Measurements from ENCODE around the gene FRYL.
"Not testable (repeated sequence)": the region's sequence is repeated elsewhere in the genome, so short reads cannot be mapped to it uniquely, and the experiment has no call there.

FRYL gene

DNA sequence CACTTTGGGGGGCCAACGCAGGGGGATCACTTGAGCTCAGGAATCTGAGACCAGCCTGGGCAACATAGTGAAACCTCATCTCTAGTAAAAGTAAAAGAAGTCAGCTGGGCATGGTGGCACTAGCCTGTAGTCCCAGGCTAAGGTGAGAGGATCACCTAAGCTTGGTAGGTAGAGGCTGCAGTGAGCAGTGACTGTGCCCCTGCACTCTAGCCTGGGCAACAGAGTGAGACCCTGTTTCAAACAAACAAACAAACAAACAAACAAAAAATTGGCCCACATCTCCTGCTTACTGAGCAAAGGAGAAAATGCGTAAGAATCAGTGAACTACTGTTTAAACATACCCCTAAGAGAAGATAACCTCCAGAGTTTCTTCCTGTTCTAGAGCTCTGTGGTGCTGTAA lies 85.3 kb downstream of the FRYL start:
- DNase-seq = no peak

DNA sequence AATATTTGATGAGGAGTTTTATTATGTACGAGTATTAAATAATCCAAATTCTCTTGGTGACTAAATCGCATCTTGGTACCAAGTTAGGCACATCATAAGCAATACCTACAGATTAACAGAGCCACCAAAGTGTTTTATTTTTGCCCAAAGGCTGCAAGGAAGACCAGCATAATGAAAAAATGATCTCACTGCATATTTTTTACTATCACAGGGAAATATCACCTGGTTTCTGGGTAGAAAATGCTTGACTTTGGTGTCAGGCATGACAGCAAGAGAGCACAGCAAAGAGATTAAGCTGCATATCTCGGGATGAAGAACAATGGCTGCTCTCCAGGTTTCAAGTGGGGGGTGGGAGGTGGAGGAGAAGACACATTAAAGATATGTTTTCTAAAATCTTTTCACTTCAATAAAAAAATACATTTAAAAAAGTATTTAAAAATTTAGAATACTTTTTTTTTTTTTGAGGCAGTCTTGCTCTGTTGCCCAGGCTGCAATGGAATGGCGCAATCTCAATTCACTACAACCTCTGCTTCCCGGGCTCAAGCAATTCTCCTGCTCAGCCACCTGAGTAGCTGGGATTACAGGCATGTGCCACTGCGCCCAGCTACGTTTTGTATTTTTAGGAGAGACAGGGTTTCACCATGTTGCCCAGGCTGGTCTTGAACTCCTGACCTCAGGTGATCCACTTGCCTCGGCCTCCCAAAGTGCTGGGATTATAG lies 86.1 kb downstream of the FRYL start:
- no peak for DNase-seq

DNA sequence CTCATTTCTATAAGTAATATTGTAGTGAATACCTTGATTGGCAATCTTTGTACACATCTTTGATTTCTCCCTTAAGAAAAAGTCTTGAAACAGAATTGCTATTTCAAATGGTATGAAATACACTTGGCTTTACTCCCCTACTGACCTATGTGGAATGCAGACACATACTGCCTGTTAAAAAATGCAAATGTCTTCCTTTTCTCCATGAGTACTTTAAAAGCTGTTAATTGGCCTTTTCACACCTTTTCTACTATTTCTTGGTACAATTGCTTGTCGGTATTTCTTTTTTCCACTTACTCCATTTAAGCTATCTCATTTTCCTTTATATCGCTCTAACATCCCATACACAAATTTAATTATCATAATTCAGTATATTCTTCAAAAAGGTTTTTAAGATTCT lies 87.2 kb downstream of the FRYL start:
- DNase-seq = no peak

DNA sequence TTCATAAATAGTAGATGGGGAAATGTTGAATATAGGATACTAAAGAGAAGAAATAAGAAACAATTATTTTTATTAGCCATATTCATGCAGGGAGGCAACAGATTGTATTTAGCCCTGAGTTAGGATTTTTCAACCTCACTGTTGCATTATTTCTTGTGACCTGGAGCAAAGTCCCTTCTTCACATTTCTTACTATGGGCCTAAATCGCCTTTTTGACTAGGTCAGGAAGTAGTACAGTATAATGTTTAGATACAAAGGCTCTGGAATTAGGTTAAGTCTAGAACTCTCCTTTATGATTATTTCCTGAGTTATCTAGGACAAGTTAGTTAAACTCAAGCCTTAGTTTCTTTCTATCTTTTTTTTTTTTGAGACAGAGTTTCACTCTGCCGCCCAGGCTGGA lies 88.0 kb downstream of the FRYL start:
- DNase-seq = no peak

- no peak for DNase-seq
Measured at GRCh38 chr4:48688953-48689352, 91.1 kb downstream of the FRYL start.

DNA sequence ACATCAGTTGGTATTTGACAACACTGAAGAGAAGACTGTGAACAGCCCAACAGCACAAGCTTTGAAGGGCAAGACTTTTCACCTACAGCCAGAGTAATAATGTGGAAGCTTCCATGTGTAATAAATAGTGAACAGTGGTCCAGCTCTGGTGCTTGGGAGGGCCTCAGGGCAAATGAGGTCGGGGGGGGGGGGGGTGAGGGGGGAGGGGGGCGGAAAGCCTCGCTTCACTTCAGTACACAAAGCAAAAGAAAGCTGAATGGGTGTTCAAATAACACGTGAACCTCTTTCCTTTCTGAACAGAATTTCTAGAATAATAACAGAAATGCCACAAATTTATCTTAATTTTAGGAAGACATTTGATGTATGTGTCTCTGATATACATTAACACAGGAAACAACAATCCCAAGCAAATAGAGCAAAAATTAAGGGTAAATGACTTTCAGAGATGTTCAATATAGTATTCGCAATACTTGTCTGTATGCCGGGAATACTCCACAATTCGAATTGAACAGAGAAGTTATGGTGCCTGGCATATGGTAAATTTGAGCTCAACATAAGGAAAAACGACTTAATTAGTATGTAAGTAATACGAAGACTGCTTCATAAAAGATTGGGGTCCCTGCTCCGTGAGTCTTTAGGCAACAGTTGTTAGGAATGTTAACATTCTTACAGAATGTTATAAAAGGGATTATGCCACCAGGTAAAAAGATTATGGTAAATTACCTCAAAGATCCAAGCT lies 92.6 kb downstream of the FRYL start:
- no peak for DNase-seq

DNA sequence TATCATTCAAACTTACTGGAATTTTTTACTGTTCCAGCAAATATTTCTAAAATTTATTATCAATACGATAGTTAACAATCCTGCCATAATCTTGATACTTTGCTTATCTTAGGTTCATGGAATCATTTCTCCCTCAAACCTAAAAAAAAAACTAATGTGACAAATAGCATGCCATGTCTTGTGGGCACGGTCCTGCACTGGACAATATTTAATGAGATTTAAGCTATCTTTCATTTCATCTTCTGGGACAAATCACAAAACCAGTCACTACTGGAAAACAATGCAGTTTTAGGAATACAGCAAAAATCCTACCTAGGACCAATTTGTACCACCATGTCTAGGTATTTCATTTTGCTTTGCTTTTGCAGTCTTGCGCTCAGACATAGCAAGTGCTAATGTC lies 93.7 kb downstream of the FRYL start:
- DNase-seq = no peak

DNA sequence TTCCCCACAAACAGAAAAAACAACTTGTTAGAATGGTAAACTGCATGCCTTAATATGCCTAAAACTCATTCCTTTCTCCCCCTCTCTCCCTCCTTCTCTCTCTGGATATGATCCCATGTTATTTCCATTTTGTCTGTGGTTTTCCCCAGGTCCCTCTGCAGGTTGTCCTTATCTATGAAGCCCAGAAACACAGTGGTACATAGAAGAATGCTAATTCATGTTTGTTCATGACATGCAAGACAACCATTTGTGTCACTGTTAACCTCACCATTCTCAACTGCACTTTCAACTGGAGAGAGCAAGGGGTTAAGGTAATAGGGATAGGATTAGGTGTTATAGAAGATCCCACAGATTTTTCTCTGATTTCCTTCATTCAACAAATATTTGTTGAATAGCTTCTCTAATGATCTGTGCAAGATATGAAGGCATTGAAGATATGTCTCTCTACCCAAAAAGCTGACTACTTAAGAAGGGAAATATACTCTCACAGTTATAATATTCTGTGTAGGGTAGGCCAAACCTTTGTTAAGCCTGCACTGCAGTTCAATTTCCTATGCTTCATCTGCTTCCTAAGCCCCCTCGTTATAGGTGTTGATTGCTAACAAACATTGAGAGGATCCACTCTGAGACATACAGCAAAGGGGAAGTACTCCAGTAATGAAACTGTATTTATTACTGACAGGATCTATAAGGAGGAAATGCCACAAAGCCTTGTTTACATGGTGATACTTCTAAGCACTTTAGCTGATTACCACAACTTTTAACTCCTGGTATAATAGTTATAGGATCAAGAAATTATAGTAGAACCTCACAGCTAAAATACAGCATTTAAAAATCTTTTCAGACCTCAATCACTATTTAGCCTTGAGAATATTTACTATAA lies 96.1 kb downstream of the FRYL start:
- DNase-seq = no peak

GRCh38 chr4:48682870-48683269 lies 97.2 kb downstream of the FRYL start:
- not testable (repeated sequence) for DNase-seq

GRCh38 chr4:48681856-48682255 lies 98.2 kb downstream of the FRYL start:
- no peak for DNase-seq

GRCh38 chr4:48680848-48681568 lies 99.1 kb downstream of the FRYL start:
- no peak for DNase-seq

- no peak for DNase-seq
Measured at GRCh38 chr4:48673537-48673936, 106.5 kb downstream of the FRYL start.

GRCh38 chr4:48670587-48670986 lies 109.5 kb downstream of the FRYL start:
- no peak for DNase-seq

- no peak for DNase-seq
Measured at GRCh38 chr4:48669086-48669485, 111.0 kb downstream of the FRYL start.

GRCh38 chr4:48668254-48669017 lies 111.6 kb downstream of the FRYL start:
- DNase-seq = no peak

DNA sequence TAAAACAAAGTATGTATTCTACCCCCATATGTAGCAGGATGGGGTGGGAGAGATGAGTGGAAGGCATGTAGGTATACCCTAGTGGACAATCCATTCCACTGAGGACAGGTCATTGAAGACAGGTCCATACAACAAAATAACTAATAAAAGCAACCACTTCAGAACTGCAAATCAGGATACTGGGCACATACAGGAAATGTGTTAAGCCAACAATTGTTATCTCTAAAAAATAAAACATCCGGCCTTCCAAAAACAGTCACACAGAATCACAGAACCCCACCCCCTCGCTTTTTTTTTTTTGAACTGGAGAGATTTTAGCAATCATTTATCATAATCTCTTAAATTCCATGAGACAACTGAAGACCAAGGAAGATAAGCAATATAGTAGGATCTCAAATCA lies 112.9 kb downstream of the FRYL start:
- no peak for DNase-seq

- DNase-seq = peak; percentile 31
Measured at GRCh38 chr4:48665555-48666186, 114.4 kb downstream of the FRYL start.

- no peak for DNase-seq
Measured at GRCh38 chr4:48664938-48665337, 115.1 kb downstream of the FRYL start.

DNA sequence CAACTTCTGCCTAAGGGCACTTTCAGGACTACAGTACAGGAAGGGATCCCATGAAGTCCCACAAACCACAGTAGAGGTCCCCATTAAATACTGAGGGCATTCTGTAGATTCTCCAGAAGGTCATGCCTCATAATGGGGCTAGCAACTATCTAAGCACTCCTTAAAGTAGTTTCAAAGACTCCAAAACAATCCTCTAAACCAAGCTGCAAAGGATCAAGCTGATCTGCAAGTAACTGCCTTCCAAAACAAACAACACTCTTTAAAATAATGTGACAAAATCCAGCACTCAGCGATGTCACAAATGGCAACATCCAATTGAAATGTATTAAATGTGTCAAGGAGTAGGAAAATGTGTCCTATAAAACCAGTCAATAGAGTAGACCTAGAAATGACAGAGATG lies 118.7 kb downstream of the FRYL start:
- no peak for DNase-seq

GRCh38 chr4:48660347-48660746 lies 119.7 kb downstream of the FRYL start:
- DNase-seq = no peak

GRCh38 chr4:48654015-48654664 lies 125.9 kb downstream of the FRYL start:
- DNase-seq = no peak
